ENCODE results near the gene FBLL1. TPM values are rescaled to one million over a fixed set of nuclear protein-coding genes. Genes with fewer than 3 reads are reported as not detected.
A peak's percentile ranks its signal among the peaks of the same experiment; 100 is the strongest.

Gene FBLL1
- total and polyA plus RNA-seq, 9 of the 15 experiments (the other 6 are each of a cell fraction or from before 2014, with no cell fraction given) = not detected

DNA sequence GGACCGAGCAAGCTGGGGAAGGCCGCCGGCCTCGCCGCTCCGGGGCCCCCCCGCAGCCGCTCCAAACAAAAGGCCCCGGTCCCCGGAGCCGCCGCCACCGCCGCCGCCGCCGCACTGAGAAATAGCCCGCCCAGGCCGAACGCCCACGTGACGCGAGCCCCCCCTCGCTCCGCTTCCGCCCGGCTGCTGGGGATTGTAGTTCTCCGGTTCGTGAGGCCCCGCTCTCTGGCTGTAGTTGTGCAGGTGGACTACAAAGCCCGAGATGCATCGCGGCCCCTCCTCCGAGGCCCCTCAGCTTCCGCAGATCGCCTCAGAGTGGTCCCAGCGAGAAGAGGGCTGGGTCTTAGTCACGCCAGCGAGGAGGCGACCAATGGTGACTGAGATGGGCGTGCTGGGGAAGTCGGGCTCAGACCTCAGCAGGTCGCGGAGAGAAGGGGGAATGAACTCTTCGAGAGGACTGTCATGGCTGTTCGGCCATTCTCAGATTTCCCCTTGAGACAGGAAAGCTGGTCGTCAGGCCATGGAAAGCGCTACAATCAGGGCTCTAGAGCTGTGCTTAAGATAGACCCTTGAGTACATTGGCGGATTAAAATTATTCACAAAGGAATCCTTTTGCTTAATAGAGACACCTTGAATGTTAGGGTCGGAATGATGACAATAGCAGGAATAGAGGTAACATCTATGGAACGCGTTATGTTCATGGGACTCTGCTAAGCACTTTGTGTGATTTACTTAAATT, 50.6 kb downstream of the FBLL1 start (continued):
- TF ChIP-seq, protein P1, sequence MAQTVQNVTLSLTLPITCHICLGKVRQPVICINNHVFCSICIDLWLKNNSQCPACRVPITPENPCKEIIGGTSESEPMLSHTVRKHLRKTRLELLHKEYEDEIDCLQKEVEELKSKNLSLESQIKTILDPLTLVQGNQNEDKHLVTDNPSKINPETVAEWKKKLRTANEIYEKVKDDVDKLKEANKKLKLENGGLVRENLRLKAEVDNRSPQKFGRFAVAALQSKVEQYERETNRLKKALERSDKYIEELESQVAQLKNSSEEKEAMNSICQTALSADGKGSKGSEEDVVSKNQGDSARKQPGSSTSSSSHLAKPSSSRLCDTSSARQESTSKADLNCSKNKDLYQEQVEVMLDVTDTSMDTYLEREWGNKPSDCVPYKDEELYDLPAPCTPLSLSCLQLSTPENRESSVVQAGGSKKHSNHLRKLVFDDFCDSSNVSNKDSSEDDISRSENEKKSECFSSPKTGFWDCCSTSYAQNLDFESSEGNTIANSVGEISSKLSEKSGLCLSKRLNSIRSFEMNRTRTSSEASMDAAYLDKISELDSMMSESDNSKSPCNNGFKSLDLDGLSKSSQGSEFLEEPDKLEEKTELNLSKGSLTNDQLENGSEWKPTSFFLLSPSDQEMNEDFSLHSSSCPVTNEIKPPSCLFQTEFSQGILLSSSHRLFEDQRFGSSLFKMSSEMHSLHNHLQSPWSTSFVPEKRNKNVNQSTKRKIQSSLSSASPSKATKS (CRISPR knock-in tag; IDR thresholded peaks at IDR 0.05) = no peak
- TF ChIP-seq, protein P2, sequence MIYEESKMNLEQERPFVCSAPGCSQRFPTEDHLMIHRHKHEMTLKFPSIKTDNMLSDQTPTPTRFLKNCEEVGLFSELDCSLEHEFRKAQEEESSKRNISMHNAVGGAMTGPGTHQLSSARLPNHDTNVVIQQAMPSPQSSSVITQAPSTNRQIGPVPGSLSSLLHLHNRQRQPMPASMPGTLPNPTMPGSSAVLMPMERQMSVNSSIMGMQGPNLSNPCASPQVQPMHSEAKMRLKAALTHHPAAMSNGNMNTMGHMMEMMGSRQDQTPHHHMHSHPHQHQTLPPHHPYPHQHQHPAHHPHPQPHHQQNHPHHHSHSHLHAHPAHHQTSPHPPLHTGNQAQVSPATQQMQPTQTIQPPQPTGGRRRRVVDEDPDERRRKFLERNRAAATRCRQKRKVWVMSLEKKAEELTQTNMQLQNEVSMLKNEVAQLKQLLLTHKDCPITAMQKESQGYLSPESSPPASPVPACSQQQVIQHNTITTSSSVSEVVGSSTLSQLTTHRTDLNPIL (CRISPR knock-in tag; IDR thresholded peaks at IDR 0.05) = no peak
- TF ChIP-seq ATF1 (CRISPR knock-in tag; IDR thresholded peaks at IDR 0.05) (no peak), ATF1 (tag; IDR thresholded peaks at IDR 0.05) (peak; percentile 73), U2AF2 (optimal IDR thresholded peaks at IDR 0.05; ENCODE audit: low read depth, low read length) (no peak), TFAM (CRISPR knock-in tag; conservative IDR thresholded peaks at IDR 0.05) (no peak), TCF7L2 (IDR thresholded peaks at IDR 0.05; ENCODE audit: low read depth, low read length) (no peak), ZNF583 (CRISPR knock-in tag; IDR thresholded peaks at IDR 0.05) (peak; percentile 56; the same call in 1 of the 2 replicates), DNMT1 (IDR thresholded peaks at IDR 0.05) (no peak), SAFB (IDR thresholded peaks at IDR 0.05; ENCODE audit: borderline replicate concordance, low read depth, low read length) (no peak), NFIX (CRISPR knock-in tag; IDR thresholded peaks at IDR 0.05; ENCODE audit: low read depth) (no peak), PRPF4 (IDR thresholded peaks at IDR 0.05; ENCODE audit: insufficient read depth, low read depth, low read length, poor library complexity, severe bottlenecking) (no peak), CHD2 (IDR thresholded peaks at IDR 0.05; ENCODE audit: low read depth, low read length) (no peak), ZNF717 (CRISPR knock-in tag; IDR thresholded peaks at IDR 0.05) (no peak), TAF1 (IDR thresholded peaks at IDR 0.05; ENCODE audit: control insufficient read depth, extremely low read depth, insufficient read depth, low read length, severe bottlenecking) (peak; percentile 88), SETDB1 (IDR thresholded peaks at IDR 0.05; ENCODE audit: low read length) (no peak)
- TF ChIP-seq, protein P3, sequence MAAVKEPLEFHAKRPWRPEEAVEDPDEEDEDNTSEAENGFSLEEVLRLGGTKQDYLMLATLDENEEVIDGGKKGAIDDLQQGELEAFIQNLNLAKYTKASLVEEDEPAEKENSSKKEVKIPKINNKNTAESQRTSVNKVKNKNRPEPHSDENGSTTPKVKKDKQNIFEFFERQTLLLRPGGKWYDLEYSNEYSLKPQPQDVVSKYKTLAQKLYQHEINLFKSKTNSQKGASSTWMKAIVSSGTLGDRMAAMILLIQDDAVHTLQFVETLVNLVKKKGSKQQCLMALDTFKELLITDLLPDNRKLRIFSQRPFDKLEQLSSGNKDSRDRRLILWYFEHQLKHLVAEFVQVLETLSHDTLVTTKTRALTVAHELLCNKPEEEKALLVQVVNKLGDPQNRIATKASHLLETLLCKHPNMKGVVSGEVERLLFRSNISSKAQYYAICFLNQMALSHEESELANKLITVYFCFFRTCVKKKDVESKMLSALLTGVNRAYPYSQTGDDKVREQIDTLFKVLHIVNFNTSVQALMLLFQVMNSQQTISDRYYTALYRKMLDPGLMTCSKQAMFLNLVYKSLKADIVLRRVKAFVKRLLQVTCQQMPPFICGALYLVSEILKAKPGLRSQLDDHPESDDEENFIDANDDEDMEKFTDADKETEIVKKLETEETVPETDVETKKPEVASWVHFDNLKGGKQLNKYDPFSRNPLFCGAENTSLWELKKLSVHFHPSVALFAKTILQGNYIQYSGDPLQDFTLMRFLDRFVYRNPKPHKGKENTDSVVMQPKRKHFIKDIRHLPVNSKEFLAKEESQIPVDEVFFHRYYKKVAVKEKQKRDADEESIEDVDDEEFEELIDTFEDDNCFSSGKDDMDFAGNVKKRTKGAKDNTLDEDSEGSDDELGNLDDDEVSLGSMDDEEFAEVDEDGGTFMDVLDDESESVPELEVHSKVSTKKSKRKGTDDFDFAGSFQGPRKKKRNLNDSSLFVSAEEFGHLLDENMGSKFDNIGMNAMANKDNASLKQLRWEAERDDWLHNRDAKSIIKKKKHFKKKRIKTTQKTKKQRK (IDR thresholded peaks at IDR 0.05; ENCODE audit: borderline replicate concordance, low read depth, low read length) = no peak
- TF ChIP-seq, protein P4, sequence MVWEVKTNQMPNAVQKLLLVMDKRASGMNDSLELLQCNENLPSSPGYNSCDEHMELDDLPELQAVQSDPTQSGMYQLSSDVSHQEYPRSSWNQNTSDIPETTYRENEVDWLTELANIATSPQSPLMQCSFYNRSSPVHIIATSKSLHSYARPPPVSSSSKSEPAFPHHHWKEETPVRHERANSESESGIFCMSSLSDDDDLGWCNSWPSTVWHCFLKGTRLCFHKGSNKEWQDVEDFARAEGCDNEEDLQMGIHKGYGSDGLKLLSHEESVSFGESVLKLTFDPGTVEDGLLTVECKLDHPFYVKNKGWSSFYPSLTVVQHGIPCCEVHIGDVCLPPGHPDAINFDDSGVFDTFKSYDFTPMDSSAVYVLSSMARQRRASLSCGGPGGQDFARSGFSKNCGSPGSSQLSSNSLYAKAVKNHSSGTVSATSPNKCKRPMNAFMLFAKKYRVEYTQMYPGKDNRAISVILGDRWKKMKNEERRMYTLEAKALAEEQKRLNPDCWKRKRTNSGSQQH (CRISPR knock-in tag; IDR thresholded peaks at IDR 0.05) = no peak
- TF ChIP-seq, protein P5, sequence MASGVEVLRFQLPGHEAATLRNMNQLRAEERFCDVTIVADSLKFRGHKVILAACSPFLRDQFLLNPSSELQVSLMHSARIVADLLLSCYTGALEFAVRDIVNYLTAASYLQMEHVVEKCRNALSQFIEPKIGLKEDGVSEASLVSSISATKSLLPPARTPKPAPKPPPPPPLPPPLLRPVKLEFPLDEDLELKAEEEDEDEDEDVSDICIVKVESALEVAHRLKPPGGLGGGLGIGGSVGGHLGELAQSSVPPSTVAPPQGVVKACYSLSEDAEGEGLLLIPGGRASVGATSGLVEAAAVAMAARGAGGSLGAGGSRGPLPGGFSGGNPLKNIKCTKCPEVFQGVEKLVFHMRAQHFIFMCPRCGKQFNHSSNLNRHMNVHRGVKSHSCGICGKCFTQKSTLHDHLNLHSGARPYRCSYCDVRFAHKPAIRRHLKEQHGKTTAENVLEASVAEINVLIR (CRISPR knock-in tag; IDR thresholded peaks at IDR 0.05) = no peak

Measured in K562 (cell line).